ACHN (cell line): ENCODE measurements around the gene OR52B6.

Source experiments
- DNase-seq: peaks from one replicate; pipeline ENCODE4 v3.0.0-alpha.2; 2015
- in situ Hi-C: cut with HindIII; loops from 2 replicates; pipeline ENCODE4 v1.10.0; 2017; ENCODE audit warnings: low sequenced_read_pairs, low pct_ligation_motif_present, low pct_unique_long_range_greater_than_20kb

The OR52B6 gene

GRCh38 chr11:5625281-5625680, 44.6 kb downstream of the OR52B6 start:
- no peak for DNase-seq
- in situ Hi-C loops: no loop called here

- in situ Hi-C loops: no loop called here
- no peak for DNase-seq
Observed at GRCh38 chr11:5626196-5626595, 45.5 kb downstream of the OR52B6 start.

DNA sequence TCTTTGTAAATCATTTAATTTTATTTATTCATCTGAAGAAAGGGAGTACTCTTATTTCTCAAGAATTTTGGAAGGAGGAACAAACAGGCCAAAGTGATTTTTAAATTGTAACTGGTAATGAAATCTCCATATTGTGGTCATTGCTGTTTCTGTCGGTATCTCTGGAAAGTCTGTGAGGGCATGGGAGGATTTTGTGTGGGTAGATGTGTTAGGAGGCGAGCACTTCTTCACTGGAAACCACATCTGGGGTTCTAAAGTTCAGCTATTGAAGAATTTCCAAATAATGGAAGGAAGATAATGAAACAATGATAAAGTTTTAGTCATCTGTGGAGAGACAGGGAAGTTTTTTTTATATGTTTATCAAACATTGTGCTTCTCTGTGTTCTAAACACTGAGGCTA, 50.7 kb downstream of the OR52B6 start:
- DNase-seq: no peak
- in situ Hi-C loops: no loop called here
